Caco-2 (cell line): ENCODE results near the gene GPR151. TPM values are rescaled to one million over a fixed set of nuclear protein-coding genes. Genes with fewer than 3 reads are reported as not detected.

Experiments used
- BruUV-seq: library from RNA; stranded (reverse); fragments of 400-500 nt; replicated peaks from 2 replicates; lab custom pipeline; 2021; lab: Mats Ljungman, UMichigan
- CTCF ChIA-PET: fragments of 300-600 bp; sonication (Branson Sonifier 250); formaldehyde crosslinking; loops from one replicate; lab custom pipeline; 2022; ENCODE audit warnings: antibody characterized with exemption; lab: Charles Lee
- POLR2A ChIA-PET: fragments of 300-600 bp; sonication (Branson Sonifier 250); formaldehyde crosslinking; loops from one replicate; lab custom pipeline; 2022; ENCODE audit warnings: antibody characterized with exemption; lab: Charles Lee
- DNase-seq, 2 experiments: peaks; one replicate each; pipeline versions ENCODE4 v3.0.0 to v3.0.0-alpha.2; 2020 to 2022
- H3K27me3 ChIP-seq: replicated peaks from 2 replicates; pipeline ENCODE4 v1.6.0; 2011; ENCODE audit warnings: low read length; ENCODE audit not compliant: control insufficient read depth, insufficient read depth
- H3K36me3 ChIP-seq: 2 replicates; pipeline ENCODE4 v1.5.1; 2011; ENCODE audit warnings: low read length; ENCODE audit not compliant: control insufficient read depth, insufficient read depth
- H3K4me1 ChIP-seq: fragments of 250-450 bp; sonication (Bioruptor Pico); 2 replicates; pipeline ENCODE4 v1.5.1; 2020; ENCODE audit warnings: mild to moderate bottlenecking
- H3K4me3 ChIP-seq: 2 replicates; pipeline ENCODE4 v1.5.1; 2011; ENCODE audit warnings: low read depth, mild to moderate bottlenecking, control low read depth, low read length
- H3K9me3 ChIP-seq: fragments of 250-450 bp; sonication (Bioruptor Pico); 2 replicates; pipeline ENCODE4 v1.5.1; 2020; ENCODE audit warnings: mild to moderate bottlenecking, moderate library complexity
- H3K27ac Mint-ChIP-seq: one replicate; pipeline ENCODE4 v1.8.0; 2022; ENCODE audit warnings: mixed read lengths; ENCODE audit not compliant: unreplicated experiment
- H3K27me3 Mint-ChIP-seq: one replicate; pipeline ENCODE4 v1.8.0; 2022; ENCODE audit warnings: mixed read lengths; ENCODE audit not compliant: insufficient read depth, unreplicated experiment
- H3K36me3 Mint-ChIP-seq: one replicate; pipeline ENCODE4 v1.8.0; 2022; ENCODE audit warnings: mild to moderate bottlenecking, mixed read lengths; ENCODE audit not compliant: insufficient read depth, unreplicated experiment
- H3K4me1 Mint-ChIP-seq: one replicate; pipeline ENCODE4 v1.8.0; 2022; ENCODE audit warnings: low read depth, mixed read lengths; ENCODE audit not compliant: unreplicated experiment
- H3K4me3 Mint-ChIP-seq: one replicate; pipeline ENCODE4 v1.8.0; 2022; ENCODE audit warnings: mild to moderate bottlenecking, moderate library complexity, mixed read lengths; ENCODE audit not compliant: unreplicated experiment
- H3K9me3 Mint-ChIP-seq: one replicate; pipeline ENCODE4 v1.8.0; 2022; ENCODE audit warnings: mixed read lengths; ENCODE audit not compliant: unreplicated experiment
- intact Hi-C: fragments of 100-400 bp; cut with micrococcal nuclease; formaldehyde crosslinking; loops from one replicate; pipeline ENCODE4 v1.10.0; 2022; ENCODE audit not compliant: unreplicated experiment
- total RNA-seq: library from RNA; stranded (reverse); gene quantifications from 2 replicates; pipeline ENCODE4 v1.2.3, GENCODE V29; 2022
- TF ChIP-seq, protein P1 (sequence below), 2 experiments: fragments of 200-600 bp in 1 of 2; IDR thresholded peaks; 1 replicate in 1 of 2; 2 replicates in 1 of 2; pipeline versions ENCODE4 v1.5.1 to v1.8.0; 2011 to 2022; ENCODE audit warnings: antibody characterized with exemption in 1 of 2, control low read depth in 1 of 2, inconsistent platforms in 1 of 2, low read depth in 1 of 2, low read length in 1 of 2, mild to moderate bottlenecking in 1 of 2, moderate library complexity in 1 of 2; ENCODE audit not compliant: insufficient read depth in 1 of 2, severe bottlenecking in 1 of 2, unreplicated experiment in 1 of 2

The GPR151 gene
- total RNA-seq, 1 experiment from 2014 or later, result not detected

DNA sequence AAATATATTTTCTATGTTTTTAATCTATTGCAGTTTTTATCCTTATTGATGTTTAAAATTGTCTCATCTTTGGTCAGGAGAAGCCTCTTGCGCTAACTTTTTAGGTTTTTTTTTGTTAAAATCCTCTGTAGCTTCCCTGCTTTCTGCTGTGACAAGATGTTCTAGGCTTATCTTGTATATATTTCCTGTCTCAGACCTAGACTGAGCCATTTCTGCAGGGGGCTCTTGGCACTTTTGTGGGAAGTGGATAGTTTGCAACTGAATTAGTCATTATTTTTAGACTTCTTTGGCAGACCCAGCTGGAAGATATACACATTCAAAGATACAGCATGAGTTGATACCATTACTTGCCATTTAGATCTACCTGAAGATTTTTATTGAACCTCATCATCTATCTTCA is 40.1 kb downstream of the GPR151 start:
- peaks cover 4% of the 10 kb centered on the region for H3K36me3 ChIP-seq
- no peaks in the 10 kb centered on the region for H3K27me3 ChIP-seq
- BruUV-seq, result no TSS peak
- H3K4me1 ChIP-seq, result no peaks in the 10 kb centered on the region
- intact Hi-C loops, result no loop called here
- DNase-seq, result no peak
- no peak overlapping the region for H3K27ac Mint-ChIP-seq
- H3K36me3 Mint-ChIP-seq, result peaks cover 72% of the 10 kb centered on the region
- no peaks in the 10 kb centered on the region for H3K9me3 ChIP-seq
- ChIA-PET CTCF (no interaction called here), POLR2A (no interaction called here)
- H3K4me3 Mint-ChIP-seq, result no peak overlapping the region
- TF ChIP-seq, protein P1, sequence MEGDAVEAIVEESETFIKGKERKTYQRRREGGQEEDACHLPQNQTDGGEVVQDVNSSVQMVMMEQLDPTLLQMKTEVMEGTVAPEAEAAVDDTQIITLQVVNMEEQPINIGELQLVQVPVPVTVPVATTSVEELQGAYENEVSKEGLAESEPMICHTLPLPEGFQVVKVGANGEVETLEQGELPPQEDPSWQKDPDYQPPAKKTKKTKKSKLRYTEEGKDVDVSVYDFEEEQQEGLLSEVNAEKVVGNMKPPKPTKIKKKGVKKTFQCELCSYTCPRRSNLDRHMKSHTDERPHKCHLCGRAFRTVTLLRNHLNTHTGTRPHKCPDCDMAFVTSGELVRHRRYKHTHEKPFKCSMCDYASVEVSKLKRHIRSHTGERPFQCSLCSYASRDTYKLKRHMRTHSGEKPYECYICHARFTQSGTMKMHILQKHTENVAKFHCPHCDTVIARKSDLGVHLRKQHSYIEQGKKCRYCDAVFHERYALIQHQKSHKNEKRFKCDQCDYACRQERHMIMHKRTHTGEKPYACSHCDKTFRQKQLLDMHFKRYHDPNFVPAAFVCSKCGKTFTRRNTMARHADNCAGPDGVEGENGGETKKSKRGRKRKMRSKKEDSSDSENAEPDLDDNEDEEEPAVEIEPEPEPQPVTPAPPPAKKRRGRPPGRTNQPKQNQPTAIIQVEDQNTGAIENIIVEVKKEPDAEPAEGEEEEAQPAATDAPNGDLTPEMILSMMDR (IDR thresholded peaks at IDR 0.05; ENCODE audit: insufficient read depth in 1 of 2, low read depth in 1 of 2, low read length in 1 of 2, severe bottlenecking in 1 of 2, unreplicated experiment in 1 of 2), result no peak
- H3K9me3 Mint-ChIP-seq, result no peaks in the 10 kb centered on the region
- H3K27me3 Mint-ChIP-seq, result no peaks in the 10 kb centered on the region
- peaks cover 6% of the 10 kb centered on the region for H3K4me1 Mint-ChIP-seq
- H3K4me3 ChIP-seq, result no peak overlapping the region

DNA sequence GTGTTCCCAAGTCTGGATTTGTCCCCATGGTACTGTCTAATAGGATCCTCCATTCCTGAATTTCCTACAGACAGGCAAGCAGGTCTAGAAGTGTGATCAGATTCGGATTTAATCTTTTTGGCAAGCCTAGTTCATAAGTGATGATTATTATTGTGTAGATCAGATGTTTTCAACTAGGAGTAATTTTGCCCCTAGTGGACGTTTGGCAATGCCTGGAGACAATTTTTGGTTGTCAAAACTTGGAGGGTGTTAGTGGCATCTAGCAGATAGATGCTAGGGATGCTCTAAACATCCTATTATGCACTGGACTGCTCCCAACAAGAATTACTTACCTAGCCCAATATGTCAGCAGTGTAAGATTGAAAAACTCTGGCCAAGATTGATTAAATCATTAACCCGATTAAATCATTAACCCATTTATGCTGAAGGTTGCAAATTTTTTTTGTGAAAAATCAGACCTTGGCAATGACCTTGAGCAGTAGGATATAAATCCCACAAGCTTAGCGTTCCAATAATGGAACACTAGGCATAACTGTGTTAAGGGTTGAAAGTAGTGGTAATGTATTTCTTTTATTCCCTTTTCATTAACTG is 40.7 kb downstream of the GPR151 start:
- Histone ChIP-seq H3K9me3 (no peaks in the 10 kb centered on the region), H3K4me3 (no peak overlapping the region), H3K36me3 (peaks cover 4% of the 10 kb centered on the region), H3K4me1 (no peaks in the 10 kb centered on the region), H3K27me3 (no peaks in the 10 kb centered on the region)
- Mint-ChIP-seq H3K4me3 (no peak overlapping the region), H3K36me3 (peaks cover 74% of the 10 kb centered on the region), H3K27me3 (no peaks in the 10 kb centered on the region), H3K4me1 (peaks cover 6% of the 10 kb centered on the region), H3K27ac (no peak overlapping the region), H3K9me3 (no peaks in the 10 kb centered on the region)
- intact Hi-C loops, result no loop called here
- no TSS peak for BruUV-seq
- CTCF ChIA-PET, result no interaction called here
- TF ChIP-seq, protein P1 (IDR thresholded peaks at IDR 0.05; ENCODE audit: insufficient read depth in 1 of 2, low read depth in 1 of 2, low read length in 1 of 2, severe bottlenecking in 1 of 2, unreplicated experiment in 1 of 2), result peak; percentile 24 to 28
- POLR2A ChIA-PET, result no interaction called here
- no peak for DNase-seq

DNA sequence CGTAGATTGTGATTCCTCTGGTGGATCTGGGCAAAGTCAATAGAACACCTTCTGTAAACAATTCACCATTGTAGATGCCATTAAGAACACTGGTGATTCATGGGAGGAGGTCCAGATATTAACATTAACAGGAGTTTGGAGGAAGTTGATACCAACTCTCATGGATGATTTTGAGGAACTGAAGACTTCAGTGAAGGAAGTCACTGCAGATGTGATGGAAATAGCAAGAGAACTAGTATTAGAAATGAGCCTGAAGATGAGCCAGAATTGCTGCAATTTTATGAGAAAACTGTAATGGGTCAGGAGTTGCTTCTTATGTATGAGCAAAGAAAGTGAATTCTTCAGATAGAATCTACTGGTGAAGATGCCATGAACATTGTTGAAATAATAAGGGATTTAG is 41.9 kb downstream of the GPR151 start:
- no peak for DNase-seq
- BruUV-seq, result no TSS peak
- intact Hi-C loops, result no loop called here
- Histone ChIP-seq H3K4me1 (no peaks in the 10 kb centered on the region), H3K36me3 (peaks cover 4% of the 10 kb centered on the region), H3K9me3 (no peaks in the 10 kb centered on the region), H3K4me3 (no peak overlapping the region), H3K27me3 (no peaks in the 10 kb centered on the region)
- TF ChIP-seq, protein P1 (IDR thresholded peaks at IDR 0.05; ENCODE audit: insufficient read depth in 1 of 2, low read depth in 1 of 2, low read length in 1 of 2, severe bottlenecking in 1 of 2, unreplicated experiment in 1 of 2), result no peak
- Mint-ChIP-seq H3K9me3 (no peaks in the 10 kb centered on the region), H3K4me3 (no peak overlapping the region), H3K27me3 (no peaks in the 10 kb centered on the region), H3K4me1 (peaks cover 6% of the 10 kb centered on the region), H3K36me3 (peaks cover 75% of the 10 kb centered on the region), H3K27ac (no peak overlapping the region)
- CTCF ChIA-PET, result no interaction called here
- POLR2A ChIA-PET, result no interaction called here
